ENCODE data around the gene FCGR3B.
"Not testable (repeated sequence)": the region's sequence is repeated elsewhere in the genome, so short reads cannot be mapped to it uniquely, and the experiment has no call there.

Gene FCGR3B

GRCh38 chr1:161662684-161663339 lies 31.8 kb upstream of the FCGR3B start, which contains the start of gene FCGR2B:
Gene FCGR2B, plus strand, starts transcription at chr1:161663143. Its CDS starts 99 bp downstream, at chr1:161663242.
- DNase-seq (ENCODE audit: extremely low spot score); POLR2A ChIA-PET; CTCF ChIA-PET: not testable (repeated sequence)

DNA sequence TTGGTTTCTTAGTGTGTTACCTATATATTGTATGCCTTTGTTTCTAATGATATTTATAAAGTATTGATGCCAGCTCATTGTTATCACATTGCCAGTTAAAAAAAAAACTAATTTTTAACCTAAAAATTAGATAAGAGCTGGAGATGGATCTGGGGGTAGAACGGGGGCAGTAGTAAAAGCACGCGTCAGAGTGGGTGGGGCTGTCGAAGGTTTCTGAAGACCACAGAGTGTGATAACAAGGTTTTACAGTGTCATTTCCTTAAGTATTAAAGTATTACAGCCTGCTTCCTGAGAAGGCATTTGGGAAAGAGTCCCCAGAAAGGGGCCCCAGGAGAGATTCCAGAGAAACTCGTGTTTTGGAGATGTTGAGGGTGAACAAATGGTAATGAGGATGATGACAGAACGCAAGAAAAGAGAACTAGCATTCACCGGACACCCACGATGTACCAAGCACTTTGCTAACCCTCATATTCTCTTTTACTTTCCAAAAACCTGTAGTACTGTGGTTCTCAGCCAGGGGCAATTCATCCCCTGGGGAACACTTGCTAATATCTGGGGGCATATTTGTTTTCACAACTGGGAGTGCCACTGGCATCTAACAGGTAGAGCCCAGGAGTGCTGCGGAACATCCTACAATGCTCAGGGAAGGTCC lies 30.8 kb upstream of the FCGR3B start:
- CTCF ChIA-PET; DNase-seq (ENCODE audit: extremely low spot score); POLR2A ChIA-PET: not testable (repeated sequence)

GRCh38 chr1:161658524-161658923 lies 27.5 kb upstream of the FCGR3B start:
- CTCF ChIA-PET; POLR2A ChIA-PET; DNase-seq (ENCODE audit: extremely low spot score): not testable (repeated sequence)

DNA sequence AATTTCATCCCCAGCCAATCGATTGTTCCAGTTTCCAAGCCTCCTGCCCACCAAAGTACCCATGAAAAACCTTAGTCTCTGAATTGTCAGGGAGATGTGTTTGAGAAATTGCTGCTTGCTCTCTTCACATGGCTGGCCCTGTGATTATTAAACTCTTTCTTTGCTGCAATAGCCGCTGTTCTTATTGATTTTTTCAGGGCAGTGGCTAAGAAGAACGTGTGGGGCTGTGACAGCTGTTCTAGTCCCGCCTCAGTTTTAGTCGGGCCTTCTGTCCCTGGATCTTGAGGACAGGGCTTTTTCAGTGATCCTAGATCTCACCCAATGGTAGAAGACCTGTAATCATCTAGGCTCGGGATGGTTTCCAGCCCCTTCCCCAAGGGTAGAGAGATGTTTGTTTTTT lies 23.0 kb upstream of the FCGR3B start:
- POLR2A ChIA-PET; DNase-seq (ENCODE audit: extremely low spot score); CTCF ChIA-PET: not testable (repeated sequence)

- DNase-seq (ENCODE audit: extremely low spot score); POLR2A ChIA-PET; CTCF ChIA-PET: not testable (repeated sequence)
Measured at GRCh38 chr1:161653541-161653940, 22.6 kb upstream of the FCGR3B start.

DNA sequence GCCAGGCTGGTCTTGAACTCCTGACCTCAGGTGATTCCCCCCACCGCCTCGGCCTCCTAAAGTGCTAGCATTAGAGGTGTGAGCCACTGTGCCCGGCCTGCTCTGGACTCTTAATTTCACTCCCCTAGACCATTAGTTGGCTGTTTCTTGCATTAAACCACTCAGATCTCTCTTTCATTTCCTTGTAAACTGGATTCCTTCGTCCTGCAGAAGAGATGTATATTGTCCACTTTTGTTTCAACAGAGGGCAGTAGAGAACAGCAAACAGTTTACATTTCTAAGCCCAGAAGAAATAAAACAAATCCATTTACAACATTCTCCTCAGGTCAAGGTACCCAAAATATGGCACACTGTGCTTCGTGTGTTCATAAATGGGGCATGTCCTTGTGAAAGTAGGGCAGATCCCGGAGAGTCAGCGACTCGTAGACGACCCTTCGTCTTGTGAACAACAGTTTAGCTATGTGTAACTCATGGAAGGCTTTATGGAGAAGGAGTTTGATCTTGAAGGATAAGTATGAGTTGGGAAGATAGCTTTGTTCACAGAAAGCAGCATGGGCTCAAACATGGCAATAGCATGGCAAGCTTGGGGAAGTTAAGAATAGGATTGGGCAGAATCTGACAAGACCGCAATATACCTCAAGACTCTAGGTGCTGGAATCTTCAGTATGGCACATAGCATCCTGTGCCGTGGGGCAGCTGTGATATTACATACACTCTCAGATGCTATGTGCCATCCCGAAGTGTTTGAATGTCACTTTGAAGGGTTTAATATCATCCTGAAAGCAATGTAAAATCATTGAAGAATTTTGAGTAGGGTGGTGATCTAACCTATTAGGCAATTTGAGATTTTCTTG lies 16.8 kb upstream of the FCGR3B start:
- DNase-seq (ENCODE audit: extremely low spot score); POLR2A ChIA-PET: not testable (repeated sequence)
- CTCF ChIA-PET, result interaction anchor here (0.6 to 0.7 kb wide), 2 partner anchors 89 to 91 kb away, joined by 3 read pairs; no protein-coding TSS in a partner anchor

DNA sequence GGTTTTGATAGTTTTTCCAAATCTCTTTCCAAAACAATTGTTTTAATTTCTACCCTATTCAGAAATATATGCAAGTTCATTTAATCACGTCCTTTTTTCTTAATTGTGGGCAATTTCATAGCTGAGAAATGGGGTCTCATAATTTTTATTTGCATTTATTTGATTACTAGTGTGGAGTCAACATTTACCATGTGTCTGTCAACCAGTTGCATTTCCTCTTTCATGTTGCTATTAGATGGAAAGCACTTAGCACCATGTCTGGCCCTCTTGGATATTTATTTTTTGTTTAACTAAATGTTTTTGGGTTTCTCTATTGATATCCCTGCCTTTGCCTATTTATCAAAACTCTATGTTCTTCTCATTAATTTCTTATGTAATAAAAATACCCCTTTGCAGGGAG lies 13.9 kb upstream of the FCGR3B start:
- DNase-seq (ENCODE audit: extremely low spot score); POLR2A ChIA-PET; CTCF ChIA-PET: not testable (repeated sequence)

DNA sequence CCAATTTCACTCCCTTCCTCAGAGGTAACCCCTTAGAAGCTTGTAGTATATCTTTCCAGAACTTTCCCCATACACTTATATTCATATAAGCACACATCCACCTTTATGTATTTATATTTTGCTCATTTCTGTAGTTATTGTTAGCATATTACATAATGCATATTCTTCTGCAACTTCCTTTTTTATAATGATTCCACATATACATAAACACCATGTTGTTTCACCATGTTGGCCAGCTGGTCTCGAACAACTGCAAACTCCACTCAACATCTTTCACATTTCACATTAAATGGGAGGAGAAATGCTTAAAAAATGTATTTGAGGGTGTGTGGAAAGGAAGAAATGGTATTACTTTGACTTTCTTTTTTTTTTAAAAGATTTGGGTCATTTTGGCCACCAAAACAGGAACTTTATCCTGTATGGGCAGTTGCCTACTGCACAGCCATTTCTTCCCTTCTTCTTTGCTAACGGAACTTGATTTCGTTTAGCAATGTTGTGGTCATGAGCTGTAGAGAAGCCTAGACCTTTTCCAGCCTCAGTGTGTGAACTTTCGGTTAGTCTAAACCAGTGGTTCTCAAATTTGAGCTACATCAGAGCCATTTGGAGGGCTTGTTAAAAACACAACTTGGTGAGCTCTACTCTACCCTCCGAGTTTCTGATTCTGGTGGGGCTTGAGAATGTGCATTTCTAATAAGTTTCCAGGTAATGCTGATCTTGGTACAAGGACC lies 12.7 kb upstream of the FCGR3B start:
- DNase-seq (ENCODE audit: extremely low spot score); CTCF ChIA-PET; POLR2A ChIA-PET: not testable (repeated sequence)

- DNase-seq (ENCODE audit: extremely low spot score); POLR2A ChIA-PET; CTCF ChIA-PET: not testable (repeated sequence)
Measured at GRCh38 chr1:161642697-161643096, 11.7 kb upstream of the FCGR3B start.

DNA sequence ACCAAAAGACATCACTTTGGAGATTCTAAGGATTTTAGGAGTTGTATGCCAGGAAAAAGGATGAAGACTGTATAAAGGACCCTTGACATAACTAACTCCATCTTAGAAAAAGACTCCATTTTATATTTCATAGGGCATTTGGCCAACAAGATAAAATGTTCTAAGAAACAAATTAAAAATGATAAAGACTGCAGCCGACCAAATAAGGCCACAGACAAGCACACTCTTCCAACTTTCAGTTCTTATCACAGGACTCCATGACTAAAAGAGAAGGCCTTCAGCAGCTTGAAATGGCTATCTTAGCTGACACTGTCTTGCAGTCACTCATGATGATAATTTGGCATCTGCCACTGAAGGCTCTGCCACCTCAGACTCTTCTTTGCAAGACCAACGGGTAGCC lies 8.2 kb upstream of the FCGR3B start:
- POLR2A ChIA-PET; DNase-seq (ENCODE audit: extremely low spot score); CTCF ChIA-PET: not testable (repeated sequence)

GRCh38 chr1:161638251-161638993 lies 7.4 kb upstream of the FCGR3B start:
- POLR2A ChIA-PET, CTCF ChIA-PET: not testable (repeated sequence)

DNA sequence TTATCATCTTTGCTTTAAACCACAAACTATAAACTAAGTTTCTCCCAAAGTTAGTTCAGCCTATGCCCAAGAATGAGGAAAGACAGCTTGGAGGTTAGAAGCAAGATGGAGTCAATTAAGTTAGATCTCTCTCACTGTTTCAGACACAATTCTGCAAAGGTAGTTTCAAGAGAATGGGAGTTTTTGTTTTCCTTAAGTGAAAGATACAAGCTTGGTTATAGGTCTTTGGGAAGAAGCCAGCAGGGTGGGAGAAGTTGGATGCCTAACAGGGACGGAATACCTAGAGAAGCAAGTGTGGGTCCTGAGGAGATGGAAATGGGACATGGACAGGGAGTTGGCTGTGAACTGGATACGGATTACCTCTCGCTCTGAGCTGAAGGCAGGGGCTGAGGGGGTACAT lies 6.0 kb upstream of the FCGR3B start:
- POLR2A ChIA-PET; DNase-seq (ENCODE audit: extremely low spot score); CTCF ChIA-PET: not testable (repeated sequence)

More at GRCh38 chr1:161638251-161638993, 7.4 kb upstream of the FCGR3B start:
- not testable (repeated sequence) for DNase-seq (ENCODE audit: extremely low spot score)

GRCh38 chr1:161636189-161636782 lies 5.3 kb upstream of the FCGR3B start:
- DNase-seq (ENCODE audit: extremely low spot score); POLR2A ChIA-PET; CTCF ChIA-PET: not testable (repeated sequence)

- not testable (repeated sequence) for DNase-seq (ENCODE audit: extremely low spot score)
Measured at GRCh38 chr1:161634993-161635392, 4.0 kb upstream of the FCGR3B start.

GRCh38 chr1:161630128-161630742 lies 741 bp downstream of the FCGR3B start:
- POLR2A ChIA-PET; CTCF ChIA-PET; DNase-seq (ENCODE audit: extremely low spot score): not testable (repeated sequence)

More at GRCh38 chr1:161634993-161635392, 4.0 kb upstream of the FCGR3B start:
- POLR2A ChIA-PET, CTCF ChIA-PET: not testable (repeated sequence)

DNA sequence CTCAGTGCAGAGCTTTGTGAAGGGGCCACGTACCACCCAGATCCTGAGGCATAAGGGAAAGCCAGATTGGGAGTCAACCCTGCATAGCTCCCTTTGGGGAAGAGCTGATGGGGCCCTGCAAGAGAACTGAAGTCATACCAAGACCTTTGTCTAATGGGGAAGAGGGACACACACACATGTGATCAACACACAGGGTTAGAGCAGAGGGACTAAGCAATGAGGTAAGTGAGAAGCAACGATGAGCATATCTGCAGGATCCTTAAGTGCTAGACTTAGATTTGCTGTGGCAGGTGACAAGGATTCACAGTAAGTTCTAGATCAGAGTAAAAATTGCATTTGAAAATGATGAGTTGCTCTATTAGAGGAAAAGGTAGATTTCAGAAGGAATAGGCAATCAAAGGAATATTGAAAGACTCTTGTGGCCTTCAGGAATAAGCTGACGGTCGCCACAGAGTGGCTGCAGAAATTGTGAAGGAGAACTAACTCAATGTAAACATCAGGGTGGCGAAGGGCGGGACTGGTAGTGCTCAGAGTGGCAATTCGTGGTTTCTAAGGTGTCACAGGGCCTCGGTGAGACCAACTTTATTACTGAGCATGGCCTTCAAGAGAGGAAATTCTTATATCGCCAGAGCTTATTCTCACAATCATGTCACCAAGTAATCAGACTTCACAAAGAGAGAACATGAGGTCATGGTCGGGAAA lies 4.4 kb downstream of the FCGR3B start:
- CTCF ChIA-PET; DNase-seq (ENCODE audit: extremely low spot score); POLR2A ChIA-PET: not testable (repeated sequence)

DNA sequence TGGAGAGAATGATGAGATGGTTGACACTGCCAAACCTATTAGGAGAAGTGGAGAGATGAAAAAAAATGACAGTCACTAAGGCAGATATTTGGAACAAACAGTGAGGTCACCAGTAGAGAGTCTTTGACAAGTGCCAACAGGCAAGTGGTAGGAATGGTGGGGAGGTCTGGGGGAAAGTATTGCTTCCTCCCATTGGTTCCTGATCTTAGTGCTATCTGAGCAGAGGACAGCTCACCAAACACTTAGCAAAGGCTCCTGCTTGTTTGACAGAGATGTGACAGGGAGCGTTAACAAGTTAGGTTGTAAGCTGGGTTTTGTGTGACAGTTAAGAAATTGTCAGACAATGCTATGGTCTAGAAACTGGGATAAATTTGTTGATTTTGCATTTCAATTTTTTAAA lies 6.4 kb downstream of the FCGR3B start:
- DNase-seq (ENCODE audit: extremely low spot score); CTCF ChIA-PET; POLR2A ChIA-PET: not testable (repeated sequence)
